Measurements from ENCODE around the gene CBFA2T3. TPM values are rescaled to one million over a fixed set of nuclear protein-coding genes. Genes with fewer than 3 reads are reported as not detected.

Gene CBFA2T3
- total RNA-seq, 2 donors from 2014 or later: 2.3 to 2.9 TPM

DNA sequence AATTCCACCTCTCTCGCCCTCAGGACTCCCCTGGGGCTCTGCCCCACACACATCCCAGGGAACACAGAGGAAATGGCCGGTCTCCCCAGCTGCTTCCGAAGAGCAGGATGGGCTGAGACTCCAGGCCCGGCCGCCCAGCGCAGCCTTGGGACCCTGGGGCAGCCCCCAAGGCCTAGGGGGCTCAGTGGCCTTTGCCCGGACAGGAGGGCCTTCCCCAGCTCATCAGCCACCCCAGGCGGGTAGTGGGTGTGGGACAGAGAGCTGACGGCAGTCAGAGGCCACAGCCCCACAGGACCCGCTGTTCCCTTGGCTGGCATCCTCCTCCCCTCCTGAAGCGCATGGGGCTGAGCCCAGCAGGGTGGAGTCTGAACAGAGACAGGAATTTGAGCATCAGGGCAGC is 6.2 kb upstream of the CBFA2T3 start:
- Mint-ChIP-seq H3K36me3 (no peaks in the 10 kb centered on the region), H3K27ac (no peak overlapping the region), H3K27me3 (peaks cover 0 to 12% of the 10 kb centered on the region in 2 donors), H3K9me3 (no peaks in the 10 kb centered on the region), H3K4me3 (no peak overlapping the region), H3K4me1 (ENCODE audit: low read depth in 2 of 2) (peaks cover 0 to 6% of the 10 kb centered on the region in 2 donors)
- no peak for ATAC-seq
- no peak for DNase-seq (ENCODE audit: low spot score)

DNA sequence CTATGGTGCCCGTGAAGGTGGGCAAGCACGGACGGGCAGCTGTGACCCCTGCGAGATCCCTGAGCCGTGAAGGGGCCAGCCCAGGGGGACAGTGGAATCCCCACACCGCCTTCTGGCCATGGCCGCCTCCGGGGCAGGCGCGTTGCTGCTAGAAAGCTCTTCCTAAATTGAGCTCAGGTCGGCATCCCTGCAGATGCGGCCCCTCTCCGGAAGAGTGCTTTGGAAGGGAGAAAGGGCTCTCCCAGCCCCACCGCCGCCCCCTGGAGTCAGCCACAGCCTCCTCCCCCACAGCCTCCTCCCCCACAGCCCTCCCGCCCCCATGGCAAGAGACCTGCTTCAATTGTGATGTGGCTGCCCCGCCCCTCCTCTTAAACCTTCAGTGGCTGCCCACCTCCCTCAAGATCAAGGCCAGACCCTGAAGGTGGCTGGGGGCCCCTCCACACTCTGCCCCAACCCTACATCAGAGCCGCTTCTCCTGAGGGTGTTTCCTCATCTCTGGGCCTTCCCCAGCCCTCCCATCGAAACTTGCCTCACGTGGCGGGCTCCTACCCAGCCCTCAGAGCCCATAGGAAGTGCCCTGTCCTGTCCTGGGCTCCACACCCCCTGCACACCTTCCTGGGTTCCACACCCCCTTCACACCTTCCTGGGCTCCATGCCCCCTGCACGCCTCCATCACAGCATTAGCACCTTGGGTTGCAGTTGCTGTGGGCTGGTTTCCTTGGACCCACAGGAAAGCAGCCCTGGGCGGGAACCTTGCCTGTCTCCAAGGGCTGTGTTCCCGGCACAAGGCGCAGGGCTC is 5.5 kb upstream of the CBFA2T3 start:
- DNase-seq (ENCODE audit: low spot score) (no peak), ATAC-seq (no peak)
- Mint-ChIP-seq H3K9me3 (no peaks in the 10 kb centered on the region), H3K4me3 (no peak overlapping the region), H3K4me1 (ENCODE audit: low read depth in 2 of 2) (peaks cover 0 to 6% of the 10 kb centered on the region in 2 donors), H3K27ac (peak overlapping the region in 1 of 2 donors; percentile 51), H3K27me3 (peaks cover 0 to 12% of the 10 kb centered on the region in 2 donors), H3K36me3 (no peaks in the 10 kb centered on the region)

DNA sequence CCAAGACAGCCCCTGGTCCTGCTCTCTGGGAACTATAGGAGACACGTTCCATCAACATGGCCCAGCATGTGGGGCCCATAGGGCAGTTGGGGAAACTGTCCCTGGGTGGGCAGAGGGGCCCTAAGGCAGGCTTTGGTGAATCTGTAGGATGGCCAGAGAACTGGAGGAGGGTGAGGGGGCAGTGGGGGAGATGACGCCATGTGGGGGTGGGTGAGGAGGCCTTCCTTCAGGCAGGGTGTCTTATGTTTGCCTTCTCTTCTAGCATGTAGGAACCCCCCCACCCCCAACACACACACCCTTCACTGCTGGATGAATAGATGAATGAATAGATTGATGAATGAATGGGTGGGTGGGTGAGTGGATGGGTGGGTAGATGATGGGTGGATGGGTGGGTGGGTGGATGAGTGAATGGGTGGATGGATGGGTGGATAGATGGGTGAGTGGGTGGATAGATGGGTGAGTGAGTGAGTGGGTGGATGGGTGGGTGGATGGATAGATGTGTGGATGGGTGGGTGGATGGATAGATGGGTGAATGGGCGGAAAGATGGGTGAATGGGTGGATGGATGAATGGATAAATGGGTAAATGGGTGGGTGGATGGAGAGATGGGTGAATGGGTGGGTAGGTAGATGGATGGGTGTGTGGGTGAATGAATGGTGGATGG is 2.5 kb upstream of the CBFA2T3 start:
- Mint-ChIP-seq H3K4me3 (no peak overlapping the region), H3K9me3 (no peaks in the 10 kb centered on the region), H3K4me1 (ENCODE audit: low read depth in 2 of 2) (peaks cover 0 to 6% of the 10 kb centered on the region in 2 donors), H3K27ac (peak overlapping the region in 1 of 2 donors; percentile 16), H3K36me3 (no peaks in the 10 kb centered on the region), H3K27me3 (peaks cover 0 to 15% of the 10 kb centered on the region in 2 donors)
- ATAC-seq: no peak
- DNase-seq (ENCODE audit: low spot score): no peak

DNA sequence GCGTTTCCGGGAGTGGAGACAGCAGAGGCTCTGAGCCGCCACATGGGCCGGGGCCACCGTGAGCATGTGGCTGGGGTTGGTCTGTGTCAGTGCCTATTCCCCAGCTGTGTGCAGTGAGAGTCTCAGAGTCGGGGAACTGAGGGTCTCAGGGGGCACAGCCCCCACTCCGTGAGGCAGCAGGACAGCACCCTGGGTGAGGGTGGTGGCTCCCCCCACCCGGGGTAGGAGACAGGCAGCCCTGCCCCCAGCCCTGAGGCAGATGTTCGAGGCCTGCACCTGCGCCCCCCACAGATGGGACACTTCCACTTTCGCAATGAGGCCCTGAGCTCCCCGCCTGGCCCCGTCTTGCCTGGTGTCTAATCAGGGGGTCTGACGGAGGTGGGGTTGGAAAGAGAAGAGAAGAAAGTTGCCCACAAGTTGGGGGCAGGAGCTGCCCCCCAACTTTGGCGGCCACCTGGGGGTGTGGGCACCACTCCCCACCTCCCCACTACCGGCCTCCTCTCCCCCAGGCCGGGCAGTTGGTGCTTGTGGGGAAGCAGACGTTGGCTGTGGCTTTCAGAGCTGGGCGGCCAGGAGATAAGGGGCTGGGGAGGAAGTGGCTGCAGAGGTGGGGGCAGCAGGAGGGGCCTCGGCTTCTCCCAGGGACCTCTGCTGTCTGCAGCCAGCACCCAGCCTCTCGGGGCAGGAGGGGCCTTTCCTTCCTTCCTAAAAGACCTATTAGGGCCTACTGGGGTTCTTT is 1.8 kb upstream of the CBFA2T3 start:
- peaks cover 0 to 19% of the 10 kb centered on the region in 2 donors for H3K27me3 Mint-ChIP-seq
- H3K4me1 Mint-ChIP-seq (ENCODE audit: low read depth in 2 of 2): peaks cover 0 to 6% of the 10 kb centered on the region in 2 donors
- no peaks in the 10 kb centered on the region for H3K9me3 Mint-ChIP-seq
- H3K27ac Mint-ChIP-seq: peak overlapping the region in 1 of 2 donors; percentile 16
- no peaks in the 10 kb centered on the region for H3K36me3 Mint-ChIP-seq
- ATAC-seq (peak; percentile 43 to 58), DNase-seq (ENCODE audit: low spot score) (no peak)
- peak overlapping the region; percentile 50 for H3K4me3 Mint-ChIP-seq

DNA sequence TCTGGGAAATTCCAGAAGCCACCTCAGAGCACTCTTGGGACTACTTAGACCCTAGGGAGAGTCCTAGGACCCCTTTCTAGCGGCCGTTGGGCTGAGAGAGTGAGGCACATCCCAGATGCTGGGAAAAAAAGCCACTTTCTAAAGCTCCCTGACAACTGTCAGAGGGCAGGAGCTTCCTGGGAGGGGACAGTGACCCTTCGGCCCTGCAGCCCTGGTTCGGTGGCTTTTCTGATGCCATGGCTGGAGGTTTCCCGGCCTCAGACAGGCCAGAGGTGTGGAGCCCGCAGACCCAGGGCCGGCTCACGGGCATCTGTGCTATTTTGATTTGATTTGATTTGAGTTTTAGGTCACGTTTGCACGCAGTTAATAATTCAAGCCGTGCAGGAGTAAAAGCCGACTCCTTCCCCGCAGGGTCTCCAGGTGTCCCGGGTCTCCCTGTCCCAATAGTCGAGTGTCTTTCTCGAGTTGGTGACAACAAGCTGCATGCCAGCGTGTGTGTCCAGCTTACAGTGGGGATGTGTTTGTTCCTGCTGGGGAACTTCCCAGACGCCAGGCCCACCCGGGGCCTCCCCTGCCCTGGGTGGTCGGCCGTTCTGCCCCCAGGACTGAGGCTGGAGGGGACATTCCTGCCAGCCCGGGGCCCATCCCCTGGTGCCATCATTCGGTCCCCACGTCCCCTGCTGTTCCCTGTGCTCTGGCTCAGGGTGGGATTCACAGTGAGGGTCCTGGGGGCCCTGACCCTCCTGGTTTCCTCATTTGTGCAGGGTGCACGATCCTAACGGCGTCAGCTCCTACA is 1.0 kb upstream of the CBFA2T3 start:
- H3K9me3 Mint-ChIP-seq: no peaks in the 10 kb centered on the region
- H3K27me3 Mint-ChIP-seq: peaks cover 0 to 20% of the 10 kb centered on the region in 2 donors
- H3K27ac Mint-ChIP-seq: peak overlapping the region in 1 of 2 donors; percentile 16
- H3K4me3 Mint-ChIP-seq: peak overlapping the region; percentile 50
- H3K36me3 Mint-ChIP-seq: no peaks in the 10 kb centered on the region
- DNase-seq (ENCODE audit: low spot score) (no peak), ATAC-seq (no peak)
- peaks cover 0 to 6% of the 10 kb centered on the region in 2 donors for H3K4me1 Mint-ChIP-seq (ENCODE audit: low read depth in 2 of 2)

DNA sequence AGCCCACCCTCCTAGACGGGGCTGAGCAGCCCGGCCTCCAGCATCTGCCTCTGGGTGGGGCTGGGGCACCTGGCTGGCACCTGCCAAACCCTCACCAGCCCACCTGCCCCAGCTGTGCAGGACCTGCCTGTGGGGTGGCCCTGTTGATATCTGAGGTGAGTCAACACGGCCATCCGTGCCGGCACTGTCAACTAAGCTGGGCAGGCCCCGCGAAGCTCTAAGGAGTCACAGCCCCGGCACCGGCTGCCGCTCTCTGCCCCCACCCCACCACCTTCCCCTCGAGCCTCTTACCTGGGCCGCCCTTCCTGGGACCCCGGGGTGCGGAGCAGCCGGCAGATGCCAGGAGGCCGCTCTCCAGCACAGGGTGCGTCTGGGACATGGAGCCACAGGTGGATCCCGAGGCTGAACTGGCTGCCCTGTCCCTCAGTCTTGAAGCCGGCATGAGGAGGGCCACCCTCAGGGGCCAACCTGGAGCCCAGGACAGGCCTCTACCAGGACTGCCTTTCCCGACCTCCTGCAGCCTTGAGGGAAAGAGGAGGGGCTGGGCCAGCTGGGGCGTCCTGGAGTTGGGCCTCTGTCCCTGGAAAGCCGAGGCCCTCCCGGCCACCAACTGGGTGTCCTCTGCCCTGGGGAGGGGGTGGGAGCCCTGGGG is 515 bp downstream of the CBFA2T3 start:
- ATAC-seq (no peak), DNase-seq (ENCODE audit: low spot score) (no peak)
- peaks cover 0 to 18% of the 10 kb centered on the region in 2 donors for H3K27me3 Mint-ChIP-seq
- H3K27ac Mint-ChIP-seq: no peak overlapping the region
- H3K9me3 Mint-ChIP-seq: no peaks in the 10 kb centered on the region
- H3K4me3 Mint-ChIP-seq: no peak overlapping the region
- no peaks in the 10 kb centered on the region for H3K36me3 Mint-ChIP-seq
- H3K4me1 Mint-ChIP-seq (ENCODE audit: low read depth in 2 of 2): peaks cover 0 to 9% of the 10 kb centered on the region in 2 donors

DNA sequence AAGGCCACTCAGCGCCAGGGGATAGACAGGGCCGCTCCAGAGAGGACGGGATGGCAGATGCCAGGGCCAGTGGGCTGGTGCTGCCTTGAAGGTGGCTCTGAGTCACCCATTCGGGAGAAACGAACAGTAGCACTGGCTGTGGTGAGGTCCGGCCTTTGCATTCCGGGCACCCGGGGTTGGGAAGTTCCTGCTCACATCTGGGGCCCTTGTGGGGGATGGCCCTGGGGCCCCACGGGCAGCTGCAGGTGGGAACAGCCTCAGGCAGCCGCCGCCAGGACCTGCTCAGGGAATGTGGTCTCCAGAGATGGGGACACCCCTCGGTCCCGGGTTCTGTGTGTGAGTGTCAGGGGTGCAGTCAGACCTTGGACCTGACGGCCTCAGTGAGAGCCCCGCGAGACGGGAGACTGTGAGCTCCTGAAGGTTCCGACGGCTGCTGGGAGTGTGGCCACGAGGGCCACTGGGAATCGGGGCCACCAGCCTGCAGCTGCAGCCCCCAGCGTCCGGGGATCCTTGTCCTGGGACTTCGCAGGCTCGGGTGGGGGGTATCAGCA is 1.4 kb downstream of the CBFA2T3 start:
- Mint-ChIP-seq H3K27me3 (peaks cover 0 to 17% of the 10 kb centered on the region in 2 donors), H3K36me3 (no peaks in the 10 kb centered on the region), H3K4me1 (ENCODE audit: low read depth in 2 of 2) (peaks cover 0 to 9% of the 10 kb centered on the region in 2 donors), H3K4me3 (peak overlapping the region; percentile 6), H3K27ac (no peak overlapping the region), H3K9me3 (no peaks in the 10 kb centered on the region)
- DNase-seq (ENCODE audit: low spot score) (no peak), ATAC-seq (peak in 1 of 2 donors; percentile 5)

DNA sequence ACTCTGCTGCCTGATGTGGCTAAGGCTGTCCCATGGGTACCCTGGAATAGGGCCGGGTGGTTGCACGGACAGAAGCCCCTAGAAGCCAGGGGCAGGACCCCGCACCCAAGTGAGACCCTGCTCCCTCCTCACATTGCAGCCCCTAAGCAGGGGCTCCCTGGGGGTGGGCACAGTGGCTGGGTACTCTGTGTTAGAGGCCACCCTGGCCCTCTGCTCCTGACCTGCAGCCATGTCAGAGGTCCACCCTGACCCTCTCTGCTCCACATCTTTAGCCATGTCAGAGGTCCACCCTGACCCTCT is 2.1 kb downstream of the CBFA2T3 start:
- DNase-seq (ENCODE audit: low spot score): no peak
- Mint-ChIP-seq H3K36me3 (no peaks in the 10 kb centered on the region), H3K4me3 (no peak overlapping the region), H3K27me3 (peaks cover 0 to 17% of the 10 kb centered on the region in 2 donors), H3K9me3 (no peaks in the 10 kb centered on the region), H3K27ac (no peak overlapping the region), H3K4me1 (ENCODE audit: low read depth in 2 of 2) (peaks cover 0 to 9% of the 10 kb centered on the region in 2 donors)
- ATAC-seq: no peak

DNA sequence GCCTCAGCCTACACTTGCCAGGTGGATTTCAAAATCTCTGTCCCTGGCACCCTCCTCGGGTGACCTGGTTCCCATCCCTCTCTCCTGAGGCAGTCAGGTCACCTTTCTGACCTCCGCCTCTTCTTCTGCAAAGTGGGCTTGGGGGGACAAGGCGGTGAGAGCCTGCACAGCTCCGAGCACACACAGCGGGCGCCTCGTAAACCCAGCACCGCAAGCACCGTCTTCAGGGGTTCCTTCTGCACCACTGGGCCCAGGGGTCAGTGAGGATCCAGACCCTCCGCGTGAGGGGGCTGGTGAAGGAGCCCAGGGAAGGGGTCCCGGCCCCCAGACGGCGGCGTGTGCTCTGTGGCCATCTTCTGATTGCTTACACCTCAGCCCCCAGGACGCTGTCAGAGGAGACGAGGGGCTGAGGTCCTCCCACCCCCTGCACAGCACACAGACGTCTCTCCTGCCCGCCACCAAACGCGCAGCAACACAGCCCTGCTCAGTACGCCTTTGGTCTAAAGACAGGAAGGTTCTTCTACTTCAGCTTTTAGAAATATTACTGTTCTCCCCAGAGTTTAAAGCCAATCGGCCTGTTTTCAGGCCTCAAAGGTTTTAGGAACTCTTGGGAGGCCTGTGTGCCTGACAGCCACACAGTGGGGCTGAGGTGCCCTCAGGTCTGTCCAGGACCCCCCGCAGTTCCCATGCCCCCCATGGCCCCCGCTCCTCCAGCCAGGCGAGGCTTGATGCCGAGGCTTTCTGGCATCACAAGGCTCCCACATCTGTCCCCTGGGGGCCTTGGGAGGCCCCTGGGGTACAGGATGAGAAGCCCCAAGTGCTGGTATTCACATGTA is 2.7 kb downstream of the CBFA2T3 start:
- H3K9me3 Mint-ChIP-seq: no peaks in the 10 kb centered on the region
- no peak for ATAC-seq
- H3K36me3 Mint-ChIP-seq: no peaks in the 10 kb centered on the region
- H3K4me1 Mint-ChIP-seq (ENCODE audit: low read depth in 2 of 2): peaks cover 0 to 8% of the 10 kb centered on the region in 2 donors
- peaks cover 0 to 17% of the 10 kb centered on the region in 2 donors for H3K27me3 Mint-ChIP-seq
- DNase-seq (ENCODE audit: low spot score): no peak
- no peak overlapping the region for H3K27ac Mint-ChIP-seq
- H3K4me3 Mint-ChIP-seq: no peak overlapping the region

DNA sequence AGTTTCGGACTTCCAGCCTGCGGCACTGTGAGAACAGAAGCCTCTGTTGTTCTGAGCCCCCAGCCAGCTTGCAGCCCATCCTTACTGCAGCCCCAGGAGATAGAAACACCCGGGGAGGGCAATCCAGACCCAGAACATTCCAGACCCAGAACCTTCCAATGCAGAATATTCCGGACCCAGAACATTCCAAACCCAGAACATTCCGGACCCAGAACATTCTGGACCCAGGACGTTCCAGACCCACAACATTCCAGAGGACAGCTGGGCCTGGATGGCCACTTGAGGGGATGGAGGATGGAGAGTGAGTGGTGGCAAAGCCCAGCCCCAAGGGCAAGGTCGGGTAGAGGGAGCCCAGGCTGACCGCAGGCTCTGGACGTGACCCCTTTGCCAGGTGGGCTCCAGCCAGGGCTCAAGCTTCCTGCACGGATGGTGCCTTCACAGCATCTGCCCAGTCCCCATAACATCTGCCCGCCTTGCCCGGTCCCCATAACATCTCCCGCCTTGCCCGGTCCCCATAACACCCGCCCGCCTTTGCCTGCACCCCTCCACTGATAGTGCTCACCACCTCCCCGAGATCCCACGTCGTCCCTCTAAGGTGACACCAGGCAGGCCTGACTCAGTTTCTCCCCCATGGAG is 3.5 kb downstream of the CBFA2T3 start:
- no peak overlapping the region for H3K27ac Mint-ChIP-seq
- no peaks in the 10 kb centered on the region for H3K9me3 Mint-ChIP-seq
- DNase-seq (ENCODE audit: low spot score) (no peak), ATAC-seq (no peak)
- peaks cover 0 to 3% of the 10 kb centered on the region in 2 donors for H3K4me1 Mint-ChIP-seq (ENCODE audit: low read depth in 2 of 2)
- H3K36me3 Mint-ChIP-seq: no peaks in the 10 kb centered on the region
- peaks cover 0 to 17% of the 10 kb centered on the region in 2 donors for H3K27me3 Mint-ChIP-seq
- no peak overlapping the region for H3K4me3 Mint-ChIP-seq

DNA sequence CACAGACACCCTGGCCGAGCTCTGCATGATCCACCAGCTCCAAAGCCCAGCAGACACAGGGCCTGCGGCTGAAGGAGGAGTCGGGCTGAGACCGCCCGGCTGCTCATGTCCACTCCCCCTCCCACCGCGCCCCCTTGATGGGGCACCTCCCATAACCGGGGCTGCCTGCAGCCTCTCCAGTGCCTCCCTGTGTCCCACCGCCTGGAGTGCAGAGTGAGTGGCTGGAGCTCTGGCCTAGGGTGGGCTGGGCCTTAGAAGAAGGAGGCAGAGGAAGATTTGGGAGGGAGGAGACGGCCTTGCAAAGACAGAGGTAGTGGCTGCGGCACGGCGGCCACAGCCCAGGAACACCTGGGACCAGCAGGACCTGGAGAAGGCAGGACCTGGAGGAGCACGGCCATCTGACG is 4.0 kb downstream of the CBFA2T3 start:
- Mint-ChIP-seq H3K4me1 (ENCODE audit: low read depth in 2 of 2) (peaks cover 0 to 3% of the 10 kb centered on the region in 2 donors), H3K9me3 (no peaks in the 10 kb centered on the region), H3K4me3 (no peak overlapping the region), H3K27me3 (peaks cover 0 to 17% of the 10 kb centered on the region in 2 donors), H3K36me3 (no peaks in the 10 kb centered on the region), H3K27ac (no peak overlapping the region)
- DNase-seq (ENCODE audit: low spot score) (no peak), ATAC-seq (no peak)

DNA sequence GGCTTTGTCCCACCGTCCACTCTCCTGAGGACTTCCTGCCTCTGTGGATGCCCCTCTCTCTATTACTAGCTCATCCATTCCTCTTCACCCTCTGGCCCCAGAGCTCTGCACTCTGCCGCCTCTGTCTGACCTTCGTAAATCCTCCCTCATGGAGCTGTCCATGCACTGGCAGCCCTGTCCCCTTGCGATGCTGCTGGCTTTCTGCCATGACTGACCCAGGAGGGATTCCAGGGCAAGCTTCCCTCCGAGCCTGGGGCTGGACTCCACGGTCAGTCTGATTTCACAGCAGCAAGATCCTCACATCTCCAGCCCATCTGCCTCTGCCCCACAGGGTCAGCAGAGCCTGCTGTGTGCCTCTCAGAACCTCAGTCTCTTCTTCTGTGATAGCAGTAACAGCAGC is 4.7 kb downstream of the CBFA2T3 start:
- no peak for DNase-seq (ENCODE audit: low spot score)
- H3K9me3 Mint-ChIP-seq: no peaks in the 10 kb centered on the region
- H3K27me3 Mint-ChIP-seq: peaks cover 0 to 18% of the 10 kb centered on the region in 2 donors
- no peaks in the 10 kb centered on the region for H3K36me3 Mint-ChIP-seq
- no peak overlapping the region for H3K4me3 Mint-ChIP-seq
- no peak for ATAC-seq
- H3K27ac Mint-ChIP-seq: no peak overlapping the region
- peaks cover 0 to 3% of the 10 kb centered on the region in 2 donors for H3K4me1 Mint-ChIP-seq (ENCODE audit: low read depth in 2 of 2)
